Mesothelial cell of epicardium (in vitro differentiated cells): ENCODE measurements around the gene SMARCC1. TPM values are rescaled to one million over a fixed set of nuclear protein-coding genes. Genes with fewer than 3 reads are reported as not detected.
A peak's percentile ranks its signal among the peaks of the same experiment; 100 is the strongest.
"Not testable (repeated sequence)": the region's sequence is repeated elsewhere in the genome, so short reads cannot be mapped to it uniquely, and the experiment has no call there.

Experiments
- DNase-seq, 2 experiments: peaks; one replicate each; pipeline ENCODE4 v3.0.0; 2021; ENCODE audit warnings: low spot score in 2 of 2; ENCODE audit not compliant: unreplicated experiment in 2 of 2
- H3K27ac Mint-ChIP-seq: 2 replicates; pipeline ENCODE4 v1.8.0; 2021; ENCODE audit warnings: mixed read lengths
- H3K27me3 Mint-ChIP-seq: 2 replicates; pipeline ENCODE4 v1.8.0; 2021; ENCODE audit warnings: low read depth, mixed read lengths
- H3K36me3 Mint-ChIP-seq: 2 replicates; pipeline ENCODE4 v1.8.0; 2021; ENCODE audit warnings: mixed read lengths
- H3K4me1 Mint-ChIP-seq: 2 replicates; pipeline ENCODE4 v1.8.0; 2021; ENCODE audit warnings: mixed read lengths
- H3K4me3 Mint-ChIP-seq: 2 replicates; pipeline ENCODE4 v1.8.0; 2021; ENCODE audit warnings: mild to moderate bottlenecking, moderate library complexity, mixed read lengths
- H3K9me3 Mint-ChIP-seq: 2 replicates; pipeline ENCODE4 v1.8.0; 2021; ENCODE audit warnings: mixed read lengths
- total RNA-seq: library from RNA; stranded (reverse); gene quantifications from 3 replicates; pipeline ENCODE4 v1.2.1, GENCODE V29; 2021
- TF ChIP-seq, protein P1 (sequence below): fragments of 200-600 bp; sonication (generic); IDR thresholded peaks from one replicate; pipeline ENCODE4 v1.5.0; 2021; ENCODE audit warnings: antibody characterized with exemption; ENCODE audit not compliant: unreplicated experiment

The SMARCC1 gene
- total RNA-seq, 1 donor from 2014 or later, result 215 TPM

DNA sequence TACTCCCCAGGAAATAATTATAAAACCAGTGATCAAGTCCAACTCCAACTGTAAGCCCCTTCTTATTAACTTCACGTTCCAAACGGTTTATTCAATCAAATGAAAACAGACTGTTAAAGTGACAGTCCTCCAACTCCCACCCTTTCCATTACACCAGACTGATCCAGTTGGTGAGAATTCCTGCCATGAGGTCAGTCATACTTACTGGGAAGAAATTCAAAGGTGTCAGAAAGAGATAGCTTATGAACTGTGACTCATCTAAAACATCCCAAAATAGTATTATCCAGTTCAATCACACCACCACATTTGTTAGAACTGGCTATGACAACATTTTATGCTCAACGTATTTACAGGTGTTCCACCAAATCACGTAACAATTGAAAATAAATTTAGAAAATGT is 19.5 kb downstream of the SMARCC1 start:
- Mint-ChIP-seq H3K27me3 (no peaks in the 10 kb centered on the region), H3K27ac (peak overlapping the region; percentile 70), H3K4me3 (no peak overlapping the region), H3K4me1 (peaks cover 3% of the 10 kb centered on the region), H3K36me3 (peaks cover 20% of the 10 kb centered on the region), H3K9me3 (no peaks in the 10 kb centered on the region)
- TF ChIP-seq, protein P1, sequence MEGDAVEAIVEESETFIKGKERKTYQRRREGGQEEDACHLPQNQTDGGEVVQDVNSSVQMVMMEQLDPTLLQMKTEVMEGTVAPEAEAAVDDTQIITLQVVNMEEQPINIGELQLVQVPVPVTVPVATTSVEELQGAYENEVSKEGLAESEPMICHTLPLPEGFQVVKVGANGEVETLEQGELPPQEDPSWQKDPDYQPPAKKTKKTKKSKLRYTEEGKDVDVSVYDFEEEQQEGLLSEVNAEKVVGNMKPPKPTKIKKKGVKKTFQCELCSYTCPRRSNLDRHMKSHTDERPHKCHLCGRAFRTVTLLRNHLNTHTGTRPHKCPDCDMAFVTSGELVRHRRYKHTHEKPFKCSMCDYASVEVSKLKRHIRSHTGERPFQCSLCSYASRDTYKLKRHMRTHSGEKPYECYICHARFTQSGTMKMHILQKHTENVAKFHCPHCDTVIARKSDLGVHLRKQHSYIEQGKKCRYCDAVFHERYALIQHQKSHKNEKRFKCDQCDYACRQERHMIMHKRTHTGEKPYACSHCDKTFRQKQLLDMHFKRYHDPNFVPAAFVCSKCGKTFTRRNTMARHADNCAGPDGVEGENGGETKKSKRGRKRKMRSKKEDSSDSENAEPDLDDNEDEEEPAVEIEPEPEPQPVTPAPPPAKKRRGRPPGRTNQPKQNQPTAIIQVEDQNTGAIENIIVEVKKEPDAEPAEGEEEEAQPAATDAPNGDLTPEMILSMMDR, result no peak
- no peak for DNase-seq

- H3K4me3 Mint-ChIP-seq, result no peak overlapping the region
- peaks cover 7% of the 10 kb centered on the region for H3K9me3 Mint-ChIP-seq
- H3K4me1 Mint-ChIP-seq, result peaks cover 3% of the 10 kb centered on the region
Measured at GRCh38 chr3:47761046-47761445, 20.6 kb downstream of the SMARCC1 start.

DNA sequence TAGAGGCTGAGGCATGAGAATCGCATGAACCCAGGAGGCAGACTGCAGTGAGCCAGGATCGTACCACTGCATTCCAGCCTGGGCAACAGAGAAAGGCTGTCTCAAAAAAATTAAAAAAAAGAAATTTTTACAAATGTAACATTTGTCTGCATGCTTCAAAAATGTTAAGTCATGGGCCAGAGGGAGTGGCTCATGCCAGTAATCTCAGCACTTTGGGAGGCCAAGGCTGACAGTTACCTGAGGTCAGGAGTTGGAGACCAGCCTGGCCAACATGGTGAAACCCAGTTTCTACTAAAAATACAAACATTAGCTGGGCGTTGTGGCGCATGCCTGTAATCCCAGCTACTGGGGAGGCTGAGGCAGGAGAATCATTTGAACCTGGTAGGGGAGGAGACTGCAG is 21.5 kb downstream of the SMARCC1 start:
- not testable (repeated sequence) for H3K9me3 Mint-ChIP-seq, H3K4me3 Mint-ChIP-seq, DNase-seq, H3K27ac Mint-ChIP-seq, H3K27me3 Mint-ChIP-seq, H3K4me1 Mint-ChIP-seq
- H3K36me3 Mint-ChIP-seq, result peaks cover 26% of the 10 kb centered on the region

More at GRCh38 chr3:47761046-47761445, 20.6 kb downstream of the SMARCC1 start:
- H3K27ac Mint-ChIP-seq, result no peak overlapping the region
- no peak for DNase-seq
- no peaks in the 10 kb centered on the region for H3K27me3 Mint-ChIP-seq
- peaks cover 29% of the 10 kb centered on the region for H3K36me3 Mint-ChIP-seq
- TF ChIP-seq, protein P1, result no peak

GRCh38 chr3:47758261-47759025 is 23.2 kb downstream of the SMARCC1 start:
- Mint-ChIP-seq H3K27me3 (no peaks in the 10 kb centered on the region), H3K4me1 (peaks cover 3% of the 10 kb centered on the region), H3K36me3 (peaks cover 22% of the 10 kb centered on the region), H3K27ac (no peak overlapping the region), H3K4me3 (no peak overlapping the region), H3K9me3 (peaks cover 7% of the 10 kb centered on the region)
- TF ChIP-seq, protein P1, result no peak
- DNase-seq, result no peak

GRCh38 chr3:47752716-47753115 is 29.0 kb downstream of the SMARCC1 start:
- H3K27me3 Mint-ChIP-seq, result no peaks in the 10 kb centered on the region
- TF ChIP-seq, protein P1, result no peak
- no peak for DNase-seq
- peaks cover 10% of the 10 kb centered on the region for H3K9me3 Mint-ChIP-seq
- H3K4me1 Mint-ChIP-seq, result no peaks in the 10 kb centered on the region
- no peak overlapping the region for H3K4me3 Mint-ChIP-seq
- no peak overlapping the region for H3K27ac Mint-ChIP-seq
- peaks cover 24% of the 10 kb centered on the region for H3K36me3 Mint-ChIP-seq

DNA sequence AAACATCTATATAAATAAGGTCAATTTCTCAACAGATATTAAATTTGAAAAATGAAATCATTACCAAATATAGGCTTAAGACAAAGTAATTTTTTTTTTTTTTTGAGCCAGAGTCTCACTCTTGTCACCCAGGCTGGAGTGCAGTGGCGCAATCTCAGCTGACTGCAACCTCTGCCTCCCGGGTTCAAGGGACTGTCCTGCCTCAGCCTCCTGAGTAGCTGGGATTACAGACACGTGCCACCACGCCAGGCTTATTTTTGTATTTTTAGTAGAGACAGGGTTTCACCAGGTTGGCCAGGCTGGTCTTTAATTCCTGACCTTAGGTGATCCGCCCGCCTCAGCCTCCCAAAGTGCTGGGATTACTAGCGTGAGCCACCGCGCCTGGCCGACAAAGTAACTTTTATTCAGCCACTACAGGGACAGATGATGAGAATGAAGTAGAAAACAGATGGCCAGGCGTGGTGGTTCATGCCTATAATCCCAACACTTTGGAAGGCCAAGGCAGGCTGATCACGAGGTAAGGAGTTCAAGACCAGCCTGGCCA is 30.8 kb downstream of the SMARCC1 start:
- peaks cover 13% of the 10 kb centered on the region for H3K36me3 Mint-ChIP-seq
- not testable (repeated sequence) for DNase-seq

More for the DNA sequence above, 30.8 kb downstream of the SMARCC1 start:
- H3K27me3 Mint-ChIP-seq, H3K27ac Mint-ChIP-seq, H3K9me3 Mint-ChIP-seq, H3K4me1 Mint-ChIP-seq, H3K4me3 Mint-ChIP-seq: not testable (repeated sequence)
